ENCODE data around the gene SUN3.
A peak's percentile ranks its signal among the peaks of the same experiment; 100 is the strongest.

The SUN3 gene, protein sequence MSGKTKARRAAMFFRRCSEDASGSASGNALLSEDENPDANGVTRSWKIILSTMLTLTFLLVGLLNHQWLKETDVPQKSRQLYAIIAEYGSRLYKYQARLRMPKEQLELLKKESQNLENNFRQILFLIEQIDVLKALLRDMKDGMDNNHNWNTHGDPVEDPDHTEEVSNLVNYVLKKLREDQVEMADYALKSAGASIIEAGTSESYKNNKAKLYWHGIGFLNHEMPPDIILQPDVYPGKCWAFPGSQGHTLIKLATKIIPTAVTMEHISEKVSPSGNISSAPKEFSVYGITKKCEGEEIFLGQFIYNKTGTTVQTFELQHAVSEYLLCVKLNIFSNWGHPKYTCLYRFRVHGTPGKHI

DNA sequence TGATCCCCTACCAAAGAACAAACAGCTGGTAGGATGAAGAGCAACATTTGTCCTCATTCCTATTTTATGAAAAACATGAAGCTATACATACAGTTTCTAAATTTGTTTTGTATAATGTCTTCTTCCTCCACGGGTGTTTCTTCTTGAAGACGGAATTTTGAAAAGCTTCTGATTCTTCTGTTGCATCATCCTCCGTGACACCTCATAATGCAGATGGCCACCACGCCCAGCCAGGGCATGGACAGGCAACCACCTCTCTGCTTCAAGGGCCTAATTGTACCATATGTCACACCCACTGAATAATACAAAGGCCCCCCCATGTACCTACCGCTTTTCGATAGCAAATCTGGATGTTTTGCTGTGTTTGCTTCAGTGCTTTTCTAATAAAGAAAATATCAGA, at the start of gene SUN3:
Gene SUN3, minus strand, starts transcription at position 170 of the 400 bp plus-strand sequence. Its CDS starts 169 bp downstream, at position 1.
- no peak for DNase-seq (ENCODE audit: low read depth)

DNA sequence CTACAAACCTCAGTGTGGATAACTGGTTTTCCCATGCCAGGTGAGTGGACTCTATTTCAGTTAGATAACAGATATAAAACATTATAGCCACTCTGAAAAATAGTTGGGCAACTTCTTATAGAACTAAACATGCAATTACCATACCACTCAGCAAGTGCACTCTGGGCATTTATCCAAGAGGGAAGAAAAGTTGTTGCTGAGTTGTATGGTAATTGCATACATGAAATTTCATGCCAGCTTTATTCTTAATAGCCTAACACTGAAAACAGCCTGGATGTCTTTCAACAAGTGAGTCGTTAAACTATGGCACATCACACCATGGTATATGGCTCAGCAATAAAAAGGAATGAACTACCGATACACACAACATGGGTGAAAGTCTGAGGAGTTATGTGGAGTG, 49.6 kb upstream of the SUN3 start:
- DNase-seq (ENCODE audit: low read depth) = no peak

DNA sequence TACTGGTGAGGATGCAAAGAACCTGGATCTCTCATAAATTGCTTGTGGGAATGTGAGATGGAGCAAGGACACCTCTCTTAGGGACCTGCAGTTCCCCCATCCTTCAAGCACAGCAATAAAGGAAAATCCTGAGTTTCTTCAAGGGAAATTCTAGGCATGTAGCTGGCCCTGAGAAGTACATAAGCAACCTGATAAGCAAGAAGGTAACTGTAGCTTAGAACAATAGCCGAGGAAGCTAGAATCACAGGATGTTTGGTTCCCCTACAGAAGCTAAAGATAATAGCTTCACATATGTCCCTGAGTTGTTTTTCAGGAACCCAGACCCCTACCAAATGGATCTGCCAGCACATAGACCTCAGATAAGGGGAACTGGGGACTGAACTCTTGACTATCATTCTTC, 48.5 kb upstream of the SUN3 start:
- DNase-seq (ENCODE audit: low read depth) = no peak

DNA sequence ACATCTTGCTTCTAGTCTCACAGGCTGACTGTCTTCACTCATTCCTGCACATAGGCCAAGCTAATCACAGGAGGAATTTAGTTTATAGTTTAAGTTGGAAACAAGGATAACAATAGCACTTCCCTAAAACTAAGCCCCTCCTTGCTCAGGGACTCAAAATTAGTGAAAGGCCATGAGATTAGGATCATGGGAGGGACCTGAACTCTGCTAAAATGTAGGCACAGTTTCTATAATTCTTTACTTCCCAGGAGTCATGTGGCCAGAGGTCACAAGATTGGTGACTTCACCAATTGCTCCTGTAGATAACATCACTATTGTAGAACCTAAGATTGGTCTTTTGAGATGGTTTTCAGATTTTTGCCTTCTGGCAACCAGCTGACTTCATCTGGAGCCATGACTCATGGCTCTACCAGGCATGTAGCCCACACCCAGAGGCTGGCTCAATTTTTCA, 45.3 kb upstream of the SUN3 start:
- no peak for DNase-seq (ENCODE audit: low read depth)

DNA sequence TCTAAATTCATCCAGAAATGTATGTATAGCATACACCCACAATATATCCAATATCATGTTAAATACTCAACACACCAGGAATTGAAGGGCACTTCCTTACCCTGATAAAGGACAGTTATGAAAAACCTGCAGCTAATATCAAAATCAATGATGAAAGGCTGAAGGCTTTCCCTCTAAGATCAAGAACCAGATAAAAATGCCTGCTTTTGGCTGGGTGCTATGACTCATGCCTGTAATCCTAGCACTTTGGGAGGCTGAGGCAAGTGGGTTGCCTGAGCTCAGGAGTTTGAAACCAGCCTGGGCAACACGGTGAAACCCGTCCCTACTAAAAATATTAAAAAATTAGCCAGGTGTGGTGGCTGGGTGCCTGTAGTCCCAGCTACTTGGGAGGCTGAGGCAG, 38.6 kb upstream of the SUN3 start:
- no peak for DNase-seq (ENCODE audit: low read depth)

DNA sequence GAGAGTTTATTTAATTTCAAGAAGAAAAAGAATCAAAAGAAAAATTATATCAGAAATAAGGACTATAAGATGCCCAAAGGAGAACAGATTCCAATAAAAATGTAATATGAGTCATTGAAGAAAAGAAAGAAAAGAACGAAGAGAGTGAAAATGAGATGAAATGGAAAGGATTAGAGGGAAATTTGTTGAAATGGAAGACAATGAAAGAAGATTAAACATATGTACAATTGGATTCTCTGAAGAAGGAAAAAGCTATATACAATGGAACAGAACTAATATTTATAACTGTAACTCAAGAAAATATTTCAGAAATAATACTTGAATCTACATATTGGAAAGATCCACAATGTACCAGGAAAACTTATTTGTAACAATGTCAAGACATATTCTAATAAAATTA, 35.1 kb upstream of the SUN3 start:
- no peak for DNase-seq (ENCODE audit: low read depth)

DNA sequence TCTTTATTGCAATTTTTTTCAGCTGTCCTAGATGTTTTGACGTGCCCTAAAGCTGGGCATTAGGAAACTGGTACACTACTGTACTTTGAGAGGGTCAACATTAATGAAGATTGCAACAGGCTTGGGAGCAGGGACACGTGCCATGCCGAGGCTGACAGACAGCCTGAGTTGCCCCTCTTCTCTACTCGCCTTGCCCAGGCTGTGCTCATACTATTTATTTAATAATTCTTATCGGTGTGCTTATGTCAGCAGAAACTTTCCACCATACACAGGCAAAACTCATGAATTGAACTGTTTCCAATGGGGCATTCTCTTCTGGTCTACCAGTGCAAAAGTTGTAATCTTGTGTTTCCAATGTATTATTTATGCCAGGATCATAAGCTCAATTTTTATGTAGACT, 30.8 kb upstream of the SUN3 start:
- DNase-seq (ENCODE audit: low read depth) = no peak

DNA sequence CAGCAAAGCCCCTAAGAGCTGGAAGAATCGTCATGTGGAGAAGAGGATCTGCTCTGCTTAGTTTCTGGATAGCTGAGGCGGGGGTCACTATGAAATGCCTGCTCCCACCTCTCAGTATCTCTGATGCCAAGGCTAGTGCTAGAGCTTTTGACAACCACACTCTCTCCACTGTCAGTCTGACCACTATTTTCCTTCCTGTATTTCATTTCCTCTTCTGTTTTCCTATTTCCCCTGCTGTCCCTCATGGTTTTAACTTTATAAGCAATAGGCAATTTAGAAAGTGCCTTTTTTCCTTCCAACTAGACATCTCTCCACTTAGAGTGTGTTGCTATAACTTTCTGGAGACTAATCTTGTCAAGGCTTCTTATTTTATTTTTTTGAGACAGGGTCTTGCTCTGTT, 30.1 kb upstream of the SUN3 start:
- no peak for DNase-seq (ENCODE audit: low read depth)

DNA sequence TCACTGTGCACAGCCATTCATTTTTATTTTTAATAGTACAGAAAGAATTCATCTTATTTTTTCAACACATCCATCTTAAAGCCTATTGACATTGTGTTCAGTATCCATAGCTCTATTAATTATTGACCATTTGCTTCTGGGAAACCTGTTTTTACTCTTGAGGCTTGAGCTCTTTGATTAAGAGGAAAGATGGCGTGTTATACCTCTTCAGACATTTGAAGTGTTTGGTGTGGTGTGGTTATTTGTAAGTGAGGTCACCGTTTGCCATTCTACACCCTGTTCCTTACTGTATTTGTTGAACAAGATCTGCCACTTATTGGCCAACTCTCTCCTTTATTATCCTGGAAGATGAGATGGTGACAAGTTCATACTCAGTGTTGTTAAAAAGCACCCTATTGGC, 24.8 kb upstream of the SUN3 start:
- DNase-seq (ENCODE audit: low read depth) = no peak

DNA sequence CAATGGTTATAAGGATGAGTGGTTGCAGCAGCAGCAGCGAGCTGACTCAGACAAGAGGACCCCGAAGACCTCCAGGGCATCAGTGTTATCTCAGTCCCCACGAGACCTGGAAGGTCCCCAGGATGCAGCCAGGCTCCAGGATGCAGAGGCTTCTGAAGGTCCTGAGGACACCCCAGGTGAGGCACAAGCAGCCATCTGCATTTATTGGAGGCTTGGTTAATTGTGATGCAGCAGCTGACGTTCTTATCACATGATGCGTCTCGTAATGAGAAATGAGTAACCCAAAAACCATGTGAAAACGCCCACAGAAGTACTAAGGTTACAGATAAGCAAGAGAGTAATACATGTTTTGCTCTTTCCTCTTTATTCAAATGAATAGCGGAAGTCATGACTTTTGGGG, 23.8 kb upstream of the SUN3 start:
- no peak for DNase-seq (ENCODE audit: low read depth)

DNA sequence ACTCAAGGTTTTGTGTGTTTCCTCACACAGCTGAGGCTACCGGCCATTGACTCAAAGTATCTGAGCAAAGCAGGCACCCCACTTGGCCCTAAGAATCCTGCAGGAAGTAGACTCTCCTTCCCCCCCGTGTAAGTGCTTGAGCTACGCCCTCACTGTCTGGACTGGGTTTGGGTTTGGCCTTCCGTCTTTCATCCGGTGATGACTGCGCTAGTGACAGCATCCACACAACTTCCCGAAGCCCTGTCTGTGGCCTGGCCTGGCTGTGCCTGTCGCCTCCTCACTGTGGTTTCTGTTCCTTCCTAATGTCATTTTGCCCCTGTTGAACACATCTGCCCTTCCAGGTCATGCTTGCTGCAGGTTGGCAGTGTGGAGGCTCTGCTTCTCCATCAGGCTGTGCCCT, 20.9 kb upstream of the SUN3 start:
- no peak for DNase-seq (ENCODE audit: low read depth)

DNA sequence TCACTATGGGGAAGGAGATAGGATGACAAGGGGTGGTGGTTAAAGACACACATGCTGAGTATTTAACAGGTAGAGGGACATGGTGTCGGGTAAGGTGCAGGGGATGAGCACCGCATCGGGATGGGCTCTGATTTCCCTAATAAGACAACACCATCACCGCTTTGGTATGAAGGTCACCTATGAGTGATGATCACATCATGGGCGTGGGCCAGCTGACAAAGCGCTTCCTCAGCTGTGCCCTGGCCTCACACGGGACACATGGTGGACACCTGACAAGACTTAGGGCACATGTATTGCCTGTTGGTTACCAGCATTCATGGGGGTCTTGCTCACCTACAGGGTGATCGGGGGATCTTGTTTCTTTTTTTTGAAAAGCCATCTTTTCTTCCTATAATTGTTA, 19.2 kb upstream of the SUN3 start:
- no peak for DNase-seq (ENCODE audit: low read depth)

DNA sequence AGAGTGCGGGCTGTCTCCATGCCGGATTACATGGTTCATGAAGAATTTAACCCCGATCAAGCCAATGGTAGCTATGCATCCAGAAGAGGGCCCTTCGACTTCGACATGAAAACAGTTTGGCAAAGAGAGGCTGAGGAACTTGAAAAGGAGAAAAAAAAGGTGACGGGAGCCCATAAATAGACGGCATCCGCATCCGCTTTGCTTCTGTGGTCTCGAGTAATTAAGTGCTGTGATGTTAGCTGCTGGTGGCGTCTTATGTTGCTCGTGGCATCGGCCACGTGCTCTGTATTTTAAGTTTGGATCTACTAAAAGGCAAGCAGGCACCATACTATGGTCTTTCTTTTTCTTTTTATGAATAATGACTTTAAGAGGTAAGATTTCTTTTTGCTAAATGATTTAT, 17.6 kb upstream of the SUN3 start:
- DNase-seq (ENCODE audit: low read depth) = no peak

DNA sequence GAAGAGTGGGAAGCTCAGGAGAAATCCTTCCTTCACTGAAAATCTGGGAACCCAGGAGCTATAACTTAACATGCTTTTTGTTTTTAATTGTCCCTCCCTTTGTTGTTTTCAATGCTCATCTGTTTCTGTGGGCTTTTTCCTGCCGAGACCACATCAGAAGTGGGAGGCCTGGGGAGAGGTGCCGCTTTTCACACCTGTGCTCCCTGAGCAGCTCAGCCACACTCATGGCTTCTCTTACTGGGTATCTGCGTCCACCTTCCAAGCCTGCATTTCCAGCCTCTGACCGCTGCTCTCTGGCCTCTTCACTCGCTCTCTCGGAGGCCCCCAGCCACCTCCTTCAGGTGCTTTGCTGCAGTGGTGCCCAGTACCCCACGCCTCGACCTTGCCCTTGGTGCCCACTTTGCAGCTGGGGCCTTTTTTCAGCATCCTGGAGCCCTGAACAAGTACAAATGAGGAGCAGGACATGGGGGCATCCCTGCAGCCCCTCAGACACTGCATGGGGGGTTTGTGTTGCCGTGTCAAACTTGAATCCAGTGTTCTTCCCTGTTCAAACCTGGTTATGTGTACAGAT, 16.4 kb upstream of the SUN3 start:
- DNase-seq (ENCODE audit: low read depth) = no peak

DNA sequence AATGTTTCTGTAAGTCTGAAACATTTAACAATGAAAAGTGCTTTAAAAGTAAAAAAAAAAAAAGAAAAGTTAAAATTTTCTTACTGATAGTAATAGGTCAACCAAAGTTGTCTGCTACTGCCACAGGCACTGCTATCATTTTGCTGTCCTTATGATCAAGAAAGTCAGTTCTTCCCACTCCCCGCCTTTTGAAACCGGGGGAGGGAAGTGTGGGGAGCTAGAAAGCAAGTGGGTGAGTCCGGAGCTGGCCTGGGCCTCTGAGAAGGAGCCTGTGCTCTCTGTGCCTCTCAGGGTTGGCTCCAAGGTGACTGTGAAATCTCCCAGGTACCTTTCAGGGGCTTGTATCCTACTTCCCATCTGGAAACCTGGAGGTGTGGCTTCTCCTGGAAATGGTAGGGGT, 13.7 kb upstream of the SUN3 start:
- DNase-seq (ENCODE audit: low read depth) = no peak

DNA sequence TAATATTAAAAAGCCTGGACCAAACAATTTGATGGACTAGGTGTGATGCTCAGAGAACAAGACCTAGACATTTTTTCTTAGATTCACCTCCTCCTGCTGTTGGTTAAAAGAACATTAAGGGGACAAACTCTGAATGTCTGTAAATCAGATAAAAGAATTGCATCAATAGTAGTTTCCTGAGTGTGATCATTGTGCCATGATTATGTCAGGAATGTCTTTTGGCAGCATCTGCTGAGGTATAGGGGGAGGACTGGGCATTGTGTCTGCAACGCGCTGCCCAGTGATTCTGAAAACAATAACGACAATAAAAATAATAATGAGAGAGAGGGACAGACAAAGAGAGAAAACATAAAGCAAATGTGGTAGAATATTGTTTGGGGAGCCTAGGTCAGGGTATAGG, 13.3 kb upstream of the SUN3 start:
- no peak for DNase-seq (ENCODE audit: low read depth)

DNA sequence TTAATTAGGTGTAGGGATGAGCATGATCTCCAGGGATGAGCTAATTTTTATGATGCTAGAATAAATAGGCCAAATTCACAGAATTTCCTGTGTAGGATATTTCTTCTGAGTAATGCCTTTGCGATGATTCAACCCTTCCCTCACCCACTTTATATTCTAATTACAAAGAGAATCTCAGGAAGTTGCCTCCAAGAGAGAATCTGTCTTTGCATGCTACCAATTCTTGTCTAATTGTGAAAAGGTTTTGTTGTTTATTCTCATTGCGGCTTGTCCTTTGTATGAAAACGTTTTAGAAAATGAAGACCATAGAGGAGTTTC, 12.7 kb upstream of the SUN3 start:
- DNase-seq (ENCODE audit: low read depth) = no peak

DNA sequence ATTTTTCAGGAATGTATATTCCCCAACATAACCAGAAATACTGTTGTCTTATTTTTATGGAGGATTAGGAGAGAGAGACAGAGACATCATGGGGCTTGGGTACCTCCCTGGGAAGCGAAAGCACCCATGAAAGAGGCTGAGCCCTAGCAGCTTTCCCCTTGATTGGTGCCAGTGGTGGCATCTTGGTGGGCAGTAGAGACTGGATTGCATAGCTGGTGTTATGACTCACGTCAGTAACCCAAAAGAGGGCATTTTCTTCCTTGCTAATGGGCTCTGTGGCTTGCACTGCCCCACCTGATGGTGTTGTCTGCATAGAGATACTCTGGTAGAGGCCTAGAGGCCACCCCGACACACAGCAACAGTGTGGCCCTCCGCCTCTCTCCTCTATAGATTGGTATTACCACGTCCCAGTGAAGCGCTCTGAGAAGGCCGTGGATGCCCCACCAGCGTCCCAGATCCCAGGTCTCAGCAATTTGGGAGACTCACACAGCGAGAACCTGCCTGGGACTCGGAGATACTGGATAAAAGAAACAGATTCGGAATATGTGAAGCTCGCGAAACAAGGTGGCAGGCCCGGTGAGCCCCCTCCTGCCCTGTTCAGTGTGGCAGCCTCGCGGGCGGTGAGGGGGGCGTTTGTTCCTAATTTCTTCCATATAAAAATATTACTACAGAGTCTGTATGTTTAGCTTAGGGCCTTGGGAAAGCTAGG, 12.2 kb upstream of the SUN3 start:
- no peak for DNase-seq (ENCODE audit: low read depth)

DNA sequence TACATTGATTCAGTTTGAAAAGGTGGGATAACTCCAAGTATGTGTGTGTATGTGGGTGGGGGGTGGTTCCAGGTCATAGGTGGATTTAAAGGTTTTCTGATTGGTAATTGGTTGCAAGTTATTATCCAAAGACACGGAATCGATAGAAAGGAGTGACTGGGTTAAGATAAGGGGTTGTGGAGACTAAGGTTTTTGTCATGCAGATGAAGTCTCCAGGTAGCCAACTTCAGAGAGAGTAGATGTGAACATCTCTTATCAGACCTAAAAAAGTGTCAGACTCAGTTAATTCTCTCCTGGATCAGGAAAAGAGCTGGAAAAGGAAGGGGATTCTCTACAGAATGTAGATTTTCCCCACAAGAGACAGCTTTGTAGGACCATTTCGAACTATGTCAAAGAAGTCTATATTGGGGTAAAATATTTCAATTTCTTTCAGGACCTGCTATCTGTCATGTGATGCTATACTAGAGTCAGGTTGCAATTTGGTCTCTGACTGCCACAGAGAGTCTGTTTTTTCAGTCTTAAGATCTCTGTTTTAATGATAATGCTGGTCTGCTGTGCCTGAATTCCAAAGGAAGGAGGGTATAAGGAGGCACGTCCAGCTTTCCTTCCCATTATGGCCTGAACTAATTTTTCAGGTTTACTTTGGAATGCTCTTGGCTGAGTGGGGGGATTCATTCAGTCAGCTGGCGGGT, 10.1 kb upstream of the SUN3 start:
- no peak for DNase-seq (ENCODE audit: low read depth)

DNA sequence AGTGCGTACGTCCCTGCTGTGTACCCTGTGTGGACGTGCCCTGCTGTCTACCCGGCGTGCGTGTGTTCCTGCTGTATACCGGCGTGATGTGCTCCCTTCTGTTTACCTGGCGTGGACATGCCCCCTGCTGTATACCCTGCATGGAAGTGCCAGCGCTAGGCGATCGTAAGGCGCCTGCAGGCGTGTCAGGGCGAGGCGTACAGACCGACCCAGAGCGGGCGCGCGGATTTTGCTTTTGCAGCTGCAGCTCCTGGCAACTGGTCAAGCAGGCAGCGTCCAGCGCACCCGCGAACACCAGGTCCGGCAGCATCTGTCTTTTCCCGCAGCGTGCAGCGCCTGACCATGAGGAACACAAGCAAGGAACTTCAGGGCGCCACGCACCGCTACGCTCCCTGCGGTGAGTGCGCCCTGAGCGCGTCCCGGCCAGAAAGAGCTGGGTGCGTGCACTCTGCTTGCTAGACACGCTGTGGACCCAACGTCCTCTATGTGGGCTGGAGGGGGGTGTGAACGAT, 7.1 kb upstream of the SUN3 start:
- DNase-seq (ENCODE audit: low read depth) = no peak

DNA sequence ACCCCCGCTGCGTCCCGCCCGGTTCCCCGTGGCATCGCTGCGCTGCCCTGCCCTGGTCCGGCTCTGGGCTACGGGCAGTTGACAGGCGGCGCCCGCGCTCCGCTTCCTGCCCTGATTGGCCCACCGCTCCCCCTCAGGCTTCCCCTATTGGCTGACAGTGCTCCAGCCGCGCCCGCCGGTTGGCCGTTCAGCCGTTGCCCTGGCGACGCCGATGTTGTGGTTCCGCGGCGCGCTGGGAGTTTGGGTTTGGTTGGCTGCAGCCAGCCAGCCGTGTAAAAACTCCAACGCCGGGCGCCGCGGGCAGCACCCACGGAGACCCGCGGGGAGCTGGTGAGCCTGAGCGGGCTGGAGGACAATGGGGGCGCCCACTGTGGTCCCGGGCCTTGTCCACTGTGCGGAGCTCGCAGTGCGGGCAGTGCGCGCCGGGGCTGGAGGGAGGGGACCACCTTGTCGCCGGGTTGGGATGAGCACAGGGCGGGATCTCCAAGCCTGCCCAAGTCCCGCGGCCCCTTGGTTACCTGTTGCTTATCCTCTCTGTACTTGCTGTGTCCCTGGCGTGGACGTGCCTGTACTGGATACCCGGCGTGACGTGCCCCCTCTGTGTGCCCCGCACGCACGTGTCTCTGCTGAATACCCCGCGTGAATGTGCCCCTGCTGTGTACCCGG, 6.5 kb upstream of the SUN3 start, which contains the start of gene C7orf57:
Gene C7orf57, plus strand, starts transcription at position 243 of the 666 bp plus-strand sequence. CDS start 766 bp downstream, outside the sequence.
- DNase-seq (ENCODE audit: low read depth) = peak; percentile 71

DNA sequence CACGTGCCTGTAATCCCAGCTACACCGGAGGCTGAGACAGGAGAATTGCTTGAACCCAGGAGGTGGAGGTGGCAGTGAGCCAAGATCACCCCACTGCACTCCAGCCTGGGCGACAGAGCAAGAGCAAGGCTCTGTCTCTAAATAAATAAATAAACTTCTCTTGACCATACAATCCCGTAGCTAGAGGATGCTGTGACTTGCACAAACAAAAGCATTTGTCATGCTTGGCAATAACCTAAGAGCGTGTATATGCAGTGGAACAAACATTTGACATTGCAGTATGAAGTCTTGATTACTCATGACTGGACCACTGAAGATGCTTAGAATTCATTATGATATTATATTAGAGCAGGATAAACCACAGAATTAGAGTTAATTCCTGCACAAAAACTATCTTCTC, 5.0 kb upstream of the SUN3 start:
- no peak for DNase-seq (ENCODE audit: low read depth)
